OCI-LY1 (cell line): ENCODE measurements around the gene CD47.

Source experiments
- EZH2 ChIP-seq: fragments of 200-600 bp; sonication (generic), shearing (Covaris generic); IDR thresholded peaks from 2 replicates; pipeline ENCODE4 v1.8.0; 2017; ENCODE audit warnings: borderline replicate concordance, mixed run types, mild to moderate bottlenecking, antibody characterized with exemption, low read length, moderate library complexity, mixed read lengths
- TF ChIP-seq, protein P1 (sequence below): fragments of 200-600 bp; sonication (generic), shearing (Covaris generic); IDR thresholded peaks from 2 replicates; pipeline ENCODE4 v1.5.1; 2017; ENCODE audit warnings: mild to moderate bottlenecking, antibody characterized with exemption, low read length, moderate library complexity, mixed read lengths

DNA sequence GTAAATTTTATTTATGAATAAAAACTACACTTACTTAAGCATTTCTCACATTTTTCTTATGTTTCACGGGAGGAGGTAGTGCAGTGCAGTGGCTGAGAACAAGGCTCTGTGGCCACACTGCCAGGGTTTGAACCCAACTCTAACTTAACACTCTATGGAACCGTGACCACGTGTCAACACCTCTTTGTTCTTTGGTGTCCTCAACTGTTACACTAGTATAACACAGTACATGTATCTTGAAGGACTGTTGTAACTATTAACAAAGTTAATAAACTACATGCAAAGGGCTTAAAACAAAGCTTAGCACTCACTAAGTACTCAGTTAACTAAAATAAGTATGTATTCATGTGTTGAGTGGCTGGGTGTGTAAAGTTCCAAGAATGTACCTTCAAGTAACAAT lies 19.5 kb downstream of the CD47 start:
- TF ChIP-seq, protein P1, sequence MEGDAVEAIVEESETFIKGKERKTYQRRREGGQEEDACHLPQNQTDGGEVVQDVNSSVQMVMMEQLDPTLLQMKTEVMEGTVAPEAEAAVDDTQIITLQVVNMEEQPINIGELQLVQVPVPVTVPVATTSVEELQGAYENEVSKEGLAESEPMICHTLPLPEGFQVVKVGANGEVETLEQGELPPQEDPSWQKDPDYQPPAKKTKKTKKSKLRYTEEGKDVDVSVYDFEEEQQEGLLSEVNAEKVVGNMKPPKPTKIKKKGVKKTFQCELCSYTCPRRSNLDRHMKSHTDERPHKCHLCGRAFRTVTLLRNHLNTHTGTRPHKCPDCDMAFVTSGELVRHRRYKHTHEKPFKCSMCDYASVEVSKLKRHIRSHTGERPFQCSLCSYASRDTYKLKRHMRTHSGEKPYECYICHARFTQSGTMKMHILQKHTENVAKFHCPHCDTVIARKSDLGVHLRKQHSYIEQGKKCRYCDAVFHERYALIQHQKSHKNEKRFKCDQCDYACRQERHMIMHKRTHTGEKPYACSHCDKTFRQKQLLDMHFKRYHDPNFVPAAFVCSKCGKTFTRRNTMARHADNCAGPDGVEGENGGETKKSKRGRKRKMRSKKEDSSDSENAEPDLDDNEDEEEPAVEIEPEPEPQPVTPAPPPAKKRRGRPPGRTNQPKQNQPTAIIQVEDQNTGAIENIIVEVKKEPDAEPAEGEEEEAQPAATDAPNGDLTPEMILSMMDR: no peak
- no peak for TF ChIP-seq EZH2
